Activated T-cell treated with anti-CD3 and anti-CD28 coated beads for 48 hours (primary cell): ENCODE results near the gene MT1F.
"Not testable (repeated sequence)": the region's sequence is repeated elsewhere in the genome, so short reads cannot be mapped to it uniquely, and the experiment has no call there.

ENCODE experiments used
- DNase-seq: peaks from one replicate; pipeline ENCODE4 v3.0.0-alpha.2; 2020; ENCODE audit warnings: low read depth

Gene MT1F

DNA sequence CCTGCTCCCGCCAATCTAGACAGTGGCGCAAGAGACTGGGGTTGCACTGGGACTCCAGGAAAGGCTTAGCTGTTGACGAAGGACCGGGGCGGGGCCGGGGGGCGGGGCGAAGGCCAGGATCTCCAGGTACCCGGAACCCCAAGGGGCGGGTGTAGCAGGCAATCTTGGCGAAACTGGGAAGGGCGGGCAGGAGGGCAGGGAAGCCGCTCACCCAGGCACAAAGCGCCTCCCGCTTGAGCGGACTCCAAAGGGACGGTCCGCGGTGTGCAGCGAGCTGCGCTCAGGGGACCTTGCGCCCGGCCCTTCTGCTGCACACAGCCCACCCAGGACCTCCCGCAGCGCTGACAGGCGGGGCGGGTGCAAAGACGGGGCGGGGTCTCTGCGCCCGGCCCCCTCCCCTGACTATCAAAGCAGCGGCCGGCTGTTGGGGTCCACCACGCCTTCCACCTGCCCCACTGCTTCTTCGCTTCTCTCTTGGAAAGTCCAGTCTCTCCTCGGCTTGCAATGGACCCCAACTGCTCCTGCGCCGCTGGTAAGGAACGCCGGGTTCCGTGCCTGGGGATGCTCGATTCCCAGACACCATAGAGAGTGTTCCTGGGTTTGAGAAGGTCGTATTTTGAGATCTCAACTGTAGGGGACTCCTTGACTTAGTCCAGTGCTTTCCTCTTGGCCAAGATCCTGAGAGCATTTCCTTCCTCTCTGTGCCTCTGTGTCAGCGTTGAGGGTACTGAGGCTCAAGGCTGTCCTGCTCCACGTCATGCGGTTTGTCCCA lies at the start of gene MT1F:
MT1F (plus strand) TSS at position 405 of the 772 bp plus-strand sequence; CDS start at position 505, 100 bp downstream.
- peak; percentile 68 for DNase-seq

DNA sequence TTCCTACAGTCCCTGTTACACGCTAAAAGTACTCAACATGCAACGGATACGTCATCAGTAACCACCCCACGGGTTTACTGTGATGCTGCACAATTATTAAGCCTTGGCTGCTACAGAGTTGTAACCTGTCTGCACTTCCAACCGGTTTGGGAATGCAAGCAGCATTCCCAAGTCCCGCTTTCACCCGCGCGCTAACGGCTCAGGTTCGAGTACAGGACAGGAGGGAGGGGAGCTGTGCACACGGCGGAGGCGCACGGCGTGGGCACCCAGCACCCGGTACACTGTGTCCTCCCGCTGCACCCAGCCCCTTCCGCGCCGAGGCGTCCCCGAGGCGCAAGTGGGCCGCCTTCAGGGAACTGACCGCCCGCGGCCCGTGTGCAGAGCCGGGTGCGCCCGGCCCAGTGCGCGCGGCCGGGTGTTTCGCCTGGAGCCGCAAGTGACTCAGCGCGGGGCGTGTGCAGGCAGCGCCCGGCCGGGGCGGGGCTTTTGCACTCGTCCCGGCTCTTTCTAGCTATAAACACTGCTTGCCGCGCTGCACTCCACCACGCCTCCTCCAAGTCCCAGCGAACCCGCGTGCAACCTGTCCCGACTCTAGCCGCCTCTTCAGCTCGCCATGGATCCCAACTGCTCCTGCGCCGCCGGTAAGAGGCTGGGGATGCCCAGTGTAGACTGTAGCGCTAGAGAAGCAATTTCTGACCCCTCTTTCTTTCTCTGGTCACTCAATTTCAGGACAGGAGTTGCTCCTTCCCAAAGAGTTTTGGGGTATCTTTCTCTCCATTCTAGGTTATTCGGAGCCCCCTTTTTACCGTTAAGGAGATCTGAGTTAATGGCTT lies 49.5 kb upstream of the MT1F start, which contains the start of gene MT2A:
MT2A (plus strand) TSS at position 542 of the 833 bp plus-strand sequence; CDS start at position 614, 72 bp downstream.
- peak; percentile 93 for DNase-seq

DNA sequence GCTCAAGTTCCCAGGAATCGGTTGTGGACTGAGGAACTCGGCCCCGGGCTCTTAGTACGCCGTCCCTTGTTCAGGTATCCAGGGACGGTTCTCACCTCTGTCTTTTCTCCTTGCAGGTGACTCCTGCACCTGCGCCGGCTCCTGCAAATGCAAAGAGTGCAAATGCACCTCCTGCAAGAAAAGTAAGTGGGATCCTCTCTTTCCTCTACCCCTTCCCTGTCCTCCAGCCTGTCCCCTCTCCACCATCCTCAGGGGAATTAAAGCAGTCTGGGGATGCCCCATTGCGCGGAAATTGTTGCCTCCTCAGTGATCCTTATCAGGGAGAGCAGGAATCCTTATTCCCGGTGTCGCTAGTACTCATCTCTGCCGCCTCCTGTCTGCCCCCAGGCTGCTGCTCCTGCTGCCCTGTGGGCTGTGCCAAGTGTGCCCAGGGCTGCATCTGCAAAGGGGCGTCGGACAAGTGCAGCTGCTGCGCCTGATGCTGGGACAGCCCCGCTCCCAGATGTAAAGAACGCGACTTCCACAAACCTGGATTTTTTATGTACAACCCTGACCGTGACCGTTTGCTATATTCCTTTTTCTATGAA lies 48.8 kb upstream of the MT1F start:
- no peak for DNase-seq

DNA sequence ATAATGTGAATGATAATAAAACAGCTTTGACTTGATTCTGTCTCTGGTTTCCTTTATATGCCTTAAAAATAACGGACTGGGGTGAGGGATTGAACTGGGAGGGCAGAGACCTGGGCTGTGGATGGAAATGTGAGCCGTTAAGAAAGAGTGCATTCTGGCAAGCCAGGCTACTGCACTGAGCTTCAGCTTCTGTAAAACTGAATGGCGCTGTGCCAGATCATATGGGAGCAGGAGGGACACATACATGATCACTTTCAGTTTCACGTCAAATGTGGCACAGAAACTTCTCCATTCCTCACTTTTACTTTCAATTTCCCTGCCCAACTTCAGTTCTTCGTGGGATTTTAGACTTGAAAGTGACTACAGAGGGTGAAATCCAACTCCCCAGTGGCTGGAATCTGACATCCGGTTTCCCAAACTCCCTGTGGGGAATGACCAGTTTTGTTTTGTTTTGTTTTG lies 48.3 kb upstream of the MT1F start:
- DNase-seq, result peak; percentile 57

DNA sequence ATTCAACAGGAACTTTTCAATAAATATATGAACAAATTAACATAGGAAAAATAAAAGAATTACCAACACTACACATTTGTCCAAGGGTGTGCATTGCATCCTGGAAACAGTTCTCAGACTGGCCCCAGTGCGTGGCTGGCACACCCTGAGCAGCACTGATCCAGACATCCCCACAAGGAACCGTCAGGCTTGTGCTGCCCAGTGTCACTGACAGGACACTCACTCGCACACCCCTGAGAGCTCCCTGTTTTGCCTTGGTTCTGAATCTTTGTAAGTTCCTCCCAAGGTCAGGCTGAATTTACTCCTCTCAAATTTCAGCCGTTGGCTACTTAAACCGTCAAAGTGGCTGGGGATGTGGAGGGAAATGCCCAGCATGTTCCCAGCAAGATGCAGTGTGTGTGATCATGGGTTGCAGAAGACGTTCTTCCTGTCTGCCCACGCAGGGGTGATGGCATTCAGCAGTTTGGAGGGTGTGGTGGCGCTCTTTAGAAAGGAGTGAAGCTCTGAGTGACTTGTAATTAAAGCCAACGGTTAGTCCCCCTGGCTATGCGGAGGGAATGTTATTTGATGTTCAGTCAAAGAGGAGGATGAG lies 47.6 kb upstream of the MT1F start:
- DNase-seq, result peak; percentile 75

DNA sequence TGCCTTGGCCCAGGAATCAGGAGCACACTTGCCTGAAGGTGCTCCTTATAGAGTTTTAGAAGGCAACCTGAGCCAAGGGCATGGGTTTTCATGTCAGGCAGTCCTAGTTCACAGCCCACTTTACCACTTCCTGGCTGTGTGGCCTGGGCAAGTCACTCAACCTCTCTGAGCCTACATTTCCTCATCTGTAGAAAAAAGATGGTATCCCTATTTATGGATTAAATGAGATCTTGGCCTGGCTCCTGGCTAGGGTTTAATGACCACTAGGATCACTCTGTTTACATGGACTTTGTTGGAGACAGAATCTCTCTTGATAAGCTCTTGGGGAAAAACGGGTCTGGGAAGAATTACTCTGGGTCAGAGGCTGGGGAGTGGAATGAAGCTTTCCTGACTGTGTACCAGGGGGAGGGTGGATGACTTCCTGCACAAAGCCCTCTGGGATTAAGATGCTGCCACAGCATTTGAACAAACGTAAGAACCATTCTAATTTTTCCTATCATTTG lies 47.1 kb upstream of the MT1F start:
- DNase-seq, result no peak

DNA sequence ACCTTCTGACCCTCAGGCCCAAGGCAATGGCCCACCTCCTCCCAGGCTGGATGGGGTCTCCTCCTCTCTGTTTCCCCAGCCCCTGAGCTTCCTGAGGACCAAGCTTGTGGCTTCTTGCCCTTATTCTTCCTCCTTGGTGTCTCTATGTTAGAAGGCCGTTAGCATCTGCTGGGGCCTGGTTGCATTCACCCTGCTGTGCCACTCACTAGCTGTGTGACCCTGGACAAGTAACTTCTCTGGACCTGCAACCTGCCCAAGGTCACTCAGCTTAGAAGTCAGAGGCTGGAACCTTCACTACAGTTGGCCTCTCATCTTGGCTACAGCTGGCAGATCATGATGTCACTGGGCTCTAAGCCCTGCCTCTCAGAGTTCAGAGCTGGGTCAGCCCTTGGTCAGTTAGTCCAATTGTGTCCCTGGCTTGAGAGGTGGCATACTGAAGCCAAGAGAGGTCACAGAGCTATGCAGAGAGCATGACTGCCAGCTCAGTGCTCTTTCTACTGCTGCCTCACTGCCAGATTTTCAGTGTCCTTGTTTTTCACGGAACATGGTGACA lies 46.4 kb upstream of the MT1F start:
- DNase-seq, result no peak

DNA sequence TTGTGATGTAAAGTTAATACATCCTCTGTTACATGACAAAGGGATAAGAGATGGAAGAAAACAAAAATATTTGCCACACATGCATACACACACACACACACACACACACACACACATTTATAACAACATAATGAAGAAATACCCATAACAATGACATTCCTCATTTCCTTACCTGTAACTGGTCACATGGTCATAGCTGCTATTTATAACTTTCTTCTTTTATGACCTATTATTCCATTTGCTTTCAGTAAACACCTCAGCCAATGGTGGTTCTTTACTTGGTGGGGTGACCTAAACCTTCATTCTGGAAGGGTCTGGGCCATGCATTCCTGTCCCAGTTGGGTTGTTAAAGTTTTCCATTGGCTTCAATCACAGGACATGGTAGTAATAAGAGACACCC lies 44.1 kb upstream of the MT1F start:
- no peak for DNase-seq

DNA sequence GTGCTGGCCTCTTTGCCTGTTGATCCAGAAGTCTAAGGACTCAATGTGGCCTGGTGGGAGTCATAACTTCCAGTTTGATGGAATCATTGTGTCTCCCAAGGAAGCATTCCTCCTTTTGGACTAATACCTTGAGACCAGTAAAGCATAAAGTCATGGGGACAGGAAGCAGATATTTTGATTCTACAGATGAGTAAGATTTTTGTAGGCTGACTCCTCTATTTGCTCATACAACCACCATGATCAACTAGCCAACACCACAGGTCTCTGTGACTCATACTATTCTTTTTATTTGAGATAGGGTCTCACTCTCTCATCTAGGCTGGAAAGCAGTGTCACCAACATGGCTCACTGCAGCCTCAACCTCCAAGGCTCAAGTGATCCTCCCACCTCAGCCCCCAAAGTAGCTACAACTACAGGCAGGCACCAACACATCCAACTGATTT lies 43.2 kb upstream of the MT1F start:
- no peak for DNase-seq

DNA sequence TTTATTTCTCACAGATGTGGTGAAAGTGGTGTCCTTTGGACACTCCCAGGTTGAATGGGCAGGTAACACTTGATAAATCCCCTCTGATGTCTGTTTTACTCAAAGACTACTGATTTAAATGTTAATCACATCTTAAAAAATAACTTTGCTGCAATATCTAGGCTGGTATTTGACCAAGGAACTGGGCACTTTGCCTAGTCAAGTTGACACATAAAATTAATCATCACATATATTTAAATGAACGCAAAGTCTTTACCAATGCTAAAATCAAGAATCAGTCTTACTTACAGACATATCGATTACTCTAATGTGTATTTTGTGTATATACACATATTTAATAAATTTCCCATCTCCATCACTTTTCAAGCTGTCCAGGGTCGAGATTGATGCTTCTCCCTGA lies 42.4 kb upstream of the MT1F start:
- DNase-seq, result no peak

DNA sequence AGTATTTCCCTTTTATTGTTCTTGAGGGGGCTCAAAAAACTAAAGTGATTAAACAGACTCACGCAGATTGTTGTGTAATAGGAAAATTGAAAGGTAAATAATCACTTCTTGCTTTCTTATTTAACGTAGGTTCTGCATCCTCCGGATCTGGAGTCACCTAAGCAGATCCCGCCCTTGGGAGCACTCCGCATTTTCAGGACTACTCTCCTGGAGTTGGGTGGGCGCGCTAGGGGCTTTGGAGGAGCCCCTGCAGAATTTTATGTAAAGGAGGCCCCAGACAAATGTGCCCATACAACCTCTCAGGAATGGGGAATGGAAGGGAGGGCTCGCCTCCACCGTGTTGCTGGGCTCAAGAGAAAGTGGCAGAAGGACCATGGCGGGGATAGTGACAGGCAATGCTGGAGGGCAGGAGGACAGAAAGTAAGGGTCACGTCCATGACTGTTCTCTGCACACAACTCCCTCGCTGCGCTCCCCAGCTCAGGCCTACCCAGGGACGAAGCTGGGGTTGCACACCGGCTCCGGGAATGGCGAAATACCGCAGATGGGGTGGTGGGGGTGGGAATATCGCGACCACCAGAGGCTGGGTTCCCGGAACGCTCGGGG lies 41.0 kb upstream of the MT1F start:
- DNase-seq, result no peak

DNA sequence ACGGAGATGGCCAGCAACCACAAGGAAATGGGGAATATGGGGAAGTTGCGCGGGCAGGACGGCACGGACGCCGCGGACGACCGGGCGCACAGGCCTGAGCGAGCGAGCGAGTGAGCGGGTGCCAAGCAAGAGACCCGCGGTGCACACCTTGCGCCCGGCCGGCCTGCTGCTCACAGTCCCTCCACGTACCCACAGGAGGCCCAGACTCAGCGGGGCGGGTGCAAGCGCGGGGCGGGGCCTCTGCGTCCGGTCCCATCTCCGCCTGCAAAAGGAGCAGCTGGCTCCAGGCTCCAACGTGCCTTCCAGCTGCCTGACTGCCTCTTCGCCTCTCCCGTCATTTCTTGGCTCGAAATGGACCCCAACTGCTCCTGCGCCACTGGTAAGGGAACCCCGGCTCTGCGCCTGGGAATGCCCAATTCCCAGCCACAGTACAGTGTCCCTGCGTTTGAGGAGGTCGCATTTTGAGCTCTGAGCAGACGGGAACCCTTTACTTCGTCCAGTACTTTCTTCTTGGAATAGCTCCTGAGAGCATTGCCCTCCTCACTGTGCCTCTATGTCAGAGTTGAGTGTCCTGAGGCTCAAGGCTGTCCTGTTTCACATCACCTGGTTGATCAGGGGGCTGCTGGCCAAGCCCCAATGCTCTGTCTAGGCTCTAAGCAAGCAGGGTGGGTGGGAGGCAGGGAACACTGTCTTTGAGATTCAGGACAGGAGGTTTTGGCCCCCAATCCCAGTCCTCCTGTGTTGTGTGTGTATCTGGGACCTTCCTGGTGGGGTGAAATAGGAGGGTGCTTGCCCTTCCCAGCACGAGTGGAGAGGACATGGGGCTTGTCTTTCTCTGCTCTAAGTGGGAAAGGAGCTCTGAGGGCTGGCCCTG lies 40.3 kb upstream of the MT1F start:
- DNase-seq, result peak; percentile 67

DNA sequence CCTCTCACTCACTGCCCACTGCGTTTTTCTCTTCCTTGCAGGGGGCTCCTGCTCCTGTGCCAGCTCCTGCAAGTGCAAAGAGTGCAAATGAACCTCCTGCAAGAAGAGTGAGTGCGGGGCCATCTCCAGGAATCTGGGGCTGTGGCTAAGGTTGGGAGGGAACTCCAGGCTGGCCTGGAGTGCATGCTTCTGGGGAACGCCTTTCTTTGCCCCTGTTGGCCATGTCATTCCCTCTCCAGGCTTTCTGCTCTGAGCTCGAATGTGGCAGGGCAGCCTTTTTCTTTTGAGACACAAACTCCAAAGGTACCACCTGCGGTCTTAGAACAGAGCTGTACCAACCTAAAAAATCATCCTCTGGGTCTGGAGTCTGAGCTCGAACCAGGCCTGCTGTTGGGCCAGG lies 39.6 kb upstream of the MT1F start:
- no peak for DNase-seq

DNA sequence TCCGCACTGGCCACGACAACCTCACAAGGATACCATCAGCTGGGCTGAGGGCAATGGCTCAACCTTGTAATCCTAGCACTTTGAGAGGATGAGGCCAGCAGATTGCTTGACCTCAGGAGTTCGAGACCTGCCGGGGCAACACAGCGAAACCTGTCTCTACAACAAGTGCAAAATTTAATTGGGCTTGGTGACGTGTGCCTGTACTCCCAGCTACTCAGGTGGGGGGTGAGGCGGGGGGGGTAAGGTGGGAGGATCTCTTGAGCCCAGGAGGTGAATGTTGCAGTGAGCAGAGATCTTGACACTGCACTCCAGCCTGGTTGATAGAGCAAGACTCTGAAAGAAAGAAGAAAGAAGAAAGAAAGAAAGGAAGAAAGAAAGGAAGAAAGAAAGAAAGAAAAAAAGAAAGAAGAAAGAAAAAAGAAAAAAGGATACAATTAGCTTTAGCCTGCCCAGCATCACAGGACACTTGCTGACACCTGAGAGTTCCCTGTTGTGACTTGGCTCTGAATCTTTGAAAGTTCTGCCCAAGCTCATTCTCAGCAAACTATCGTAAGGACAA lies 37.3 kb upstream of the MT1F start:
- DNase-seq, result no peak

DNA sequence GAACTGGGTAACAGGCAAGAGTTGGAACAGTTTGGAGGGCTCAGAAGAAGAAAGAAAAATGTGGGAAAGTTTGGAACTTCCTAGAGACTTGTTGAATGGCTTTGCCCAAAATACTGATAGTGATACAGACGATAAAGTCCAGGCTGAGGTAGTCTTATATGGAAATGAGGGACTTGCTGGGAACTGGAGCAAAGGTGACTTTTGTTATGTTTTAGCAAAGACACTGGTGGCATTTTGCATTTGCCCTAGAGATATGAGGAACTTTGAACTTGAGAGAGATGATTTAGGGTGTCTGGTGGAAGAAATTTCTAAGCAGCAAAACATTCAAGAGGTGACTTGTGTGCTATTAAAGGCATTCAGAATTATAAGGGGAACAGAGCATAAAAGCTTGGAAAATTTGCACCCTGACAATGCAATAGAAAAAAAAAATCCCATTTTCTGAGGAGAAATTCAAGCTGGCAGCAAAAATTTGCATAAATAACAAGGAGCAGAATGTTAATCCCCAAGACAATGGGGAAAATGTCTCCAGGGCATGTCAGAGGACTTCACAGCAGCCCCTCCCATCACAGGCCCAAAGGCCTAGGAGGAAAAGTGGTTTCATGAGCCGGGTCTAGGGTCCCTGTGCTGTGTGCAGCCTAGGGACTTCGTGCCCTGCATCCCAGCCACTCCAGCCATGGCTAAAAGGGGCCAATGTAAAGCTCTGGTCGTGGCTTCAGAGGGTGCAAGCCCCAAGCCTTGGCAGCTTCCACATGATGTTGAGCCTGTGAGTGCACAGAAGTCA lies 35.9 kb upstream of the MT1F start:
- not testable (repeated sequence) for DNase-seq

DNA sequence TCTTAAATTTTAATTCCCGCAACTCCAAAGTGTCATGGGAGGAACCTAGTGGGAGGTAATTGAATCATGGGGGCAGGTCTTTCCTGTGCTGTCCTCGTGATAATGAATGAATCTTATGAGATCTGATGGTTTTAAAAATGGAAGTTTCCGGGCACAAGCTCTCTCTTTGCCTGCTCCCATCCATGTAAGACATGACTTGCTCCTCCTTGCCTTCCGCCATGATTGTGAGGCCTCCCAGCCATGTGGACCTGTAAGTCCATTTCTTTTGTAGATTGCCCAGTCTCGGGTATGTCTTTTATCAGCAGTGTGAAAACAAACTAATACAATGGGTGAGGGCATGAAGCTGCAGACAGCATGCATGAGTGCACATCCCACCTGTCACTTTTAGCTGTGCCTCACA lies 34.6 kb upstream of the MT1F start:
- not testable (repeated sequence) for DNase-seq

DNA sequence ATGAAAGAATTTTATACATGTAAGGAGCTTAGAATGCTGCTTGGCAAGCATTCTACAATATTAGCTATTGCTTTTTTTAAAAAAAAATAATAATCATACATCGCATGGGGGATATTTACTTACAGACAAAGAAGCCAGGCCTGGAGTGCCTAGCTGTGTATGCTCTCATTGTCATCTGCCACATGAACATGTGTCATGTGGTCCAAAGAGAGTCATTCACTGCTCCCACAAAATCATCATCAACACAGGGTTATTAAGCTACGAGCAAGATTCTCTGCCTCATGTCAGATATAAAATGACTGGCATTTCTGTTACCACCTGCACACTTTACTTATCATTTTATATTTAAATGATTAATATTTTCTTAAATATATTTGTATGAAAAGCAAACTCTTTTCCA lies 34.1 kb upstream of the MT1F start:
- DNase-seq, result no peak

DNA sequence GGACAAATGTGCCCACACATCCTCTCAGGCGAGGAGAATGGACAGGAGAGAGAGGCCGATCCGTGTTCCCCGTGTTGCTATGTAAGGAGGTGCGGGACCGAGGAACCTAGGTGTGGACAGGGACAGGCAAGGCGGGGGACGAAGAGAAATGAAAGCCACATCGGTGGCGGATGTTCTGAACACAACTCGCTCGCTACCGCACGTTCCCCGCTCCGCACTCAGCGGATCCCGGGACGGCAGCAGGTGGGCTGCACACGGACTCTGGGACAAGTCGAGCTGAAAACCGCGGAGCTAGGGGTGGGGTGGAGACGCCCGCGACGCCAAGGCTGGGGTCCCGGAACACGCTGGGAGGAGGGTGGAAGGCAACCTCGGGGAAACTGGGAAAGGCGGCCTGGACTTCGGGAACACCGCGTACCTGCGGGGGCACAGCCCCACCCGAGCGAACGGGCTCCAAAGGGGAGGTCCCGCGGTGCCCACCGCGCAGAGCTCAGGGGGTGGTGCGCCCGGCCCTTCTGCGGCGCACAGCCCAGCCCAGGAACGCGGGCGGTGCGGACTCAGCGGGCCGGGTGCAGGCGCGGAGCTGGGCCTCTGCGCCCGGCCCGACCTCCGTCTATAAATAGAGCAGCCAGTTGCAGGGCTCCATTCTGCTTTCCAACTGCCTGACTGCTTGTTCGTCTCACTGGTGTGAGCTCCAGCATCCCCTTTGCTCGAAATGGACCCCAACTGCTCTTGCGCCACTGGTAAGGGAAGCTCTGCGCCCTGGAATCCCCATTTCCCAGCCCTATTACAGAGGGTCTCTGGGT lies 32.4 kb upstream of the MT1F start, which contains the start of gene MT1E:
MT1E (plus strand) TSS at position 642 of the 803 bp plus-strand sequence; CDS start at position 713, 71 bp downstream.
- peak; percentile 74 for DNase-seq
